ENCODE data around the gene RAD50. TPM values are rescaled to one million over a fixed set of nuclear protein-coding genes. Genes with fewer than 3 reads are reported as not detected.

RAD50 gene
- total and polyA plus RNA-seq, 2 of the 4 experiments (the other 2 are of a cell fraction): 5.2 to 6.2 TPM

- no peak overlapping the region for H4K91ac ChIP-seq (ENCODE audit: insufficient read depth, low read depth, low read length)
- H3K36me3 ChIP-seq (ENCODE audit: control insufficient read depth, insufficient read depth, low read length): no peaks in the 10 kb centered on the region
- H3K79me1 ChIP-seq (ENCODE audit: low read depth in 1 of 2, low read length in 2 of 2): no peaks in the 10 kb centered on the region
- no peaks in the 10 kb centered on the region; the same call in 1 of the 2 replicates for H3K4me1 ChIP-seq (ENCODE audit: control insufficient read depth, insufficient read depth, low read length)
- H3K14ac ChIP-seq (replicated peaks; ENCODE audit: low read depth, low read length): no peak overlapping the region
- no peak overlapping the region for H3K27ac ChIP-seq (ENCODE audit: insufficient read depth, low read length)
- ChIA-PET POLR2A (ENCODE audit: unreplicated experiment) (no interaction called here), CTCF (interaction anchor here (1.3 kb wide), 1 partner anchor 9 kb away, joined by 3 read pairs; no protein-coding TSS in a partner anchor)
- H2BK20ac ChIP-seq (ENCODE audit: low read depth, low read length): no peak overlapping the region
- no peak overlapping the region for H2AK9ac ChIP-seq (replicated peaks; ENCODE audit: low read depth, low read length, poor library complexity)
- no peak overlapping the region for H3K56ac ChIP-seq (ENCODE audit: extremely low read depth, insufficient read depth, low read length)
- H4K5ac ChIP-seq (ENCODE audit: low read depth, low read length): no peak overlapping the region
- in situ Hi-C loops (cut with MboI; ENCODE audit: low sequenced_read_pairs): no loop called here
- H3K4me3 ChIP-seq (ENCODE audit: insufficient read depth, low read depth, low read length): no peak overlapping the region
- no peaks in the 10 kb centered on the region for H3K27me3 ChIP-seq (ENCODE audit: control insufficient read depth, insufficient read depth, low read length)
- H4K20me1 ChIP-seq (ENCODE audit: insufficient read depth, low read length): no peaks in the 10 kb centered on the region
- H3K9me3 ChIP-seq (ENCODE audit: control insufficient read depth, insufficient read depth, low read length): no peaks in the 10 kb centered on the region
- H3K18ac ChIP-seq (ENCODE audit: low read depth, low read length): no peak overlapping the region
- H3K4me2 ChIP-seq (ENCODE audit: low read depth, low read length): no peak overlapping the region
- H2BK15ac ChIP-seq (ENCODE audit: low read depth, low read length): no peak overlapping the region
- DNase-seq (no peak), ATAC-seq (ENCODE audit: low read depth) (no peak)
- H3K23ac ChIP-seq (ENCODE audit: low read depth, low read length): no peak overlapping the region
- H3K9me1 ChIP-seq (ENCODE audit: insufficient read depth, low read length): 0 out of 2 replicates have a peak, but pooled peaks cover 7% of the 10 kb centered on the region
- dilution Hi-C loops (cut with HindIII; ENCODE audit: low sequenced_read_pairs, unreplicated experiment): no loop called here
- no peak overlapping the region for H2BK5ac ChIP-seq (ENCODE audit: low read depth, low read length, poor library complexity, severe bottlenecking)
- no TSS peak for BruUV-seq (replicated peaks)
- no peak overlapping the region for H2AK5ac ChIP-seq (ENCODE audit: low read depth, low read length)
- intact Hi-C loops (cut with micrococcal nuclease): no loop called here
- H2AFZ ChIP-seq (replicated peaks; ENCODE audit: low read length, poor library complexity): no peak overlapping the region
- no peak overlapping the region for H2BK120ac ChIP-seq (ENCODE audit: low read depth, low read length)
- no peak for TF ChIP-seq MAFK (IDR thresholded peaks at IDR 0.05; ENCODE audit: low read depth, low read length)
- TF ChIP-seq USF2 (IDR thresholded peaks at IDR 0.05; ENCODE audit: low read depth, low read length): no peak
- no peak for TF ChIP-seq BHLHE40 (IDR thresholded peaks at IDR 0.05; ENCODE audit: low read depth, low read length)
- TF ChIP-seq ELK1 (IDR thresholded peaks at IDR 0.05; ENCODE audit: borderline replicate concordance, low read depth, low read length): no peak
- TF ChIP-seq SMC3 (IDR thresholded peaks at IDR 0.05; ENCODE audit: low read depth, low read length): no peak
- TF ChIP-seq FOS (IDR thresholded peaks at IDR 0.05; ENCODE audit: low read depth, low read length): no peak
- no peak for TF ChIP-seq RCOR1 (IDR thresholded peaks at IDR 0.05; ENCODE audit: insufficient replicate concordance, low read length)
- no peak for TF ChIP-seq CEBPB (IDR thresholded peaks at IDR 0.05; ENCODE audit: low read depth, low read length)
- H3K9ac ChIP-seq (ENCODE audit: low read depth, low read length): no peak overlapping the region
- no peak overlapping the region for H4K8ac ChIP-seq (ENCODE audit: low read depth in 2 of 2, low read length in 2 of 2)
- 100% methylated on average over 1 of the region's 3 CpGs; no CpG with 5 or more reads in 1 of the 2 experiments for WGBS, 2 experiments (ENCODE audit: extremely low coverage in 2 of 2, insufficient read length in 1 of 2)
- H3K4ac ChIP-seq (ENCODE audit: low read depth, low read length): no peak overlapping the region
Measured at GRCh38 chr5:132686193-132686592, 129.4 kb downstream of the RAD50 start.

All from IMR-90 (cell line).